HEK293 (cell line): Measurements from ENCODE around the gene CAMK1.

Experiments used
- CTCF ChIA-PET: fragments of 350-600 bp; formaldehyde crosslinking; extraction: SDS; loops from one replicate; lab custom pipeline; 2021; ENCODE audit warnings: antibody characterized with exemption; lab: Yijun Ruan, JAX
- POLR2A ChIA-PET: fragments of 300-600 bp; formaldehyde crosslinking; extraction: SDS; loops from one replicate; lab custom pipeline; 2020; ENCODE audit warnings: antibody characterized with exemption, inconsistent platforms; lab: Yijun Ruan, JAX
- H3K27ac ChIP-seq: fragments of 200-500 bp; sonication (Bioruptor generic); 2 replicates; pipeline ENCODE4 v1.5.1; 2014; ENCODE audit warnings: low read depth, low read length, control low read depth, inconsistent platforms; ENCODE audit errors: extremely low read depth
- H3K36me3 ChIP-seq, 2 experiments: fragments of 200-500 bp in 1 of 2; sonication (Bioruptor generic) in 1 of 2; 1 replicate in 1 of 2; 2 replicates in 1 of 2; pipeline ENCODE4 v1.5.1; 2014 to 2017; ENCODE audit warnings: inconsistent platforms in 2 of 2, low read length in 2 of 2; ENCODE audit not compliant: control insufficient read depth in 2 of 2, insufficient read depth in 1 of 2
- H3K4me1 ChIP-seq: fragments of 200-500 bp; sonication (Bioruptor generic); 2 replicates; pipeline ENCODE4 v1.5.1; 2014; ENCODE audit warnings: mild to moderate bottlenecking, low read length, inconsistent platforms; ENCODE audit not compliant: control insufficient read depth, insufficient read depth
- H3K4me3 ChIP-seq: 2 replicates; pipeline ENCODE4 v1.5.1; 2011; ENCODE audit warnings: low read depth, mild to moderate bottlenecking, control low read depth, low read length, moderate library complexity
- H3K9me3 ChIP-seq: fragments of 200-500 bp; sonication (Bioruptor generic); 2 replicates; pipeline ENCODE4 v1.5.1; 2014; ENCODE audit warnings: low read depth, low read length, inconsistent platforms; ENCODE audit not compliant: control insufficient read depth, insufficient read depth
- GLI2 ChIP-seq: fragments of 450-650 bp; formaldehyde crosslinking; IDR thresholded peaks from 2 replicates; pipeline ENCODE4; 2017; ENCODE audit warnings: missing biosample characterization, missing genetic modification characterization, low read depth, borderline replicate concordance
- GLIS1 ChIP-seq: fragments of 450-650 bp; formaldehyde crosslinking; IDR thresholded peaks from 2 replicates; pipeline ENCODE4 v1.5.1; 2016; ENCODE audit warnings: missing biosample characterization, missing genetic modification characterization
- HOXA7 ChIP-seq: sonication (generic); formaldehyde crosslinking; IDR thresholded peaks from 2 replicates; pipeline ENCODE4 v1.8.1; 2022; ENCODE audit warnings: missing genetic modification reagents, borderline replicate concordance
- KLF8 ChIP-seq: fragments of 450-650 bp; formaldehyde crosslinking; IDR thresholded peaks from 2 replicates; pipeline ENCODE4 v1.5.1; 2016; ENCODE audit warnings: missing biosample characterization, missing genetic modification characterization
- SP2 ChIP-seq: fragments of 450-650 bp; formaldehyde crosslinking; IDR thresholded peaks from 2 replicates; pipeline ENCODE4 v1.5.1; 2016; ENCODE audit warnings: missing biosample characterization, missing genetic modification characterization
- YY2 ChIP-seq: fragments of 450-650 bp; formaldehyde crosslinking; IDR thresholded peaks from 2 replicates; pipeline ENCODE4 v1.5.1; 2016; ENCODE audit warnings: missing biosample characterization, missing genetic modification characterization
- ZBTB20 ChIP-seq: fragments of 450-650 bp; formaldehyde crosslinking; IDR thresholded peaks from 2 replicates; pipeline ENCODE4 v1.5.1; 2016; ENCODE audit warnings: missing biosample characterization, missing genetic modification characterization
- ZFP69B ChIP-seq: fragments of 450-650 bp; formaldehyde crosslinking; IDR thresholded peaks from 2 replicates; pipeline ENCODE4 v1.5.1; 2016; ENCODE audit warnings: missing biosample characterization, missing genetic modification characterization
- ZIC2 ChIP-seq: fragments of 450-650 bp; formaldehyde crosslinking; IDR thresholded peaks from 2 replicates; pipeline ENCODE4 v1.5.1; 2016; ENCODE audit warnings: missing biosample characterization, missing genetic modification characterization
- ZNF211 ChIP-seq: fragments of 450-650 bp; formaldehyde crosslinking; IDR thresholded peaks from 2 replicates; pipeline ENCODE4 v1.5.1; 2016; ENCODE audit warnings: low read depth, missing biosample characterization, missing genetic modification characterization
- ZNF302 ChIP-seq: fragments of 450-650 bp; formaldehyde crosslinking; IDR thresholded peaks from 2 replicates; pipeline ENCODE4 v1.5.1; 2016; ENCODE audit warnings: missing biosample characterization, missing genetic modification characterization, low read depth
- ZNF433 ChIP-seq: fragments of 450-650 bp; formaldehyde crosslinking; IDR thresholded peaks from 2 replicates; pipeline ENCODE4 v1.5.1; 2016; ENCODE audit warnings: missing biosample characterization, missing genetic modification characterization, low read depth
- ZNF561 ChIP-seq: fragments of 450-650 bp; IDR thresholded peaks from 2 replicates; pipeline ENCODE4 v1.5.1; 2018; ENCODE audit warnings: missing biosample characterization, missing genetic modification characterization, borderline replicate concordance
- ZNF596 ChIP-seq: fragments of 450-650 bp; IDR thresholded peaks from 2 replicates; pipeline ENCODE4 v1.5.0; 2018; ENCODE audit warnings: missing biosample characterization, mild to moderate bottlenecking, missing genetic modification characterization, moderate library complexity
- ZNF624 ChIP-seq: fragments of 450-650 bp; formaldehyde crosslinking; IDR thresholded peaks from 2 replicates; pipeline ENCODE4 v1.5.1; 2017; ENCODE audit warnings: missing biosample characterization, missing genetic modification characterization
- ZNF707 ChIP-seq: fragments of 450-650 bp; formaldehyde crosslinking; IDR thresholded peaks from 2 replicates; pipeline ENCODE4 v1.5.1; 2016; ENCODE audit warnings: missing biosample characterization, missing genetic modification characterization
- ZNF791 ChIP-seq: fragments of 450-650 bp; formaldehyde crosslinking; IDR thresholded peaks from 2 replicates; pipeline ENCODE4 v1.5.1; 2016; ENCODE audit warnings: missing biosample characterization, missing genetic modification characterization
- ZNF830 ChIP-seq: fragments of 450-650 bp; IDR thresholded peaks from 2 replicates; pipeline ENCODE4 v1.5.0; 2018; ENCODE audit warnings: missing biosample characterization, missing genetic modification characterization, low read depth, mild to moderate bottlenecking, moderate library complexity
- TF ChIP-seq, protein P1 (sequence below): fragments of 450-650 bp; formaldehyde crosslinking; IDR thresholded peaks from 2 replicates; pipeline ENCODE4 v1.5.1; 2016; ENCODE audit warnings: missing biosample characterization, missing genetic modification characterization
- TF ChIP-seq, protein P2 (sequence below): fragments of 450-650 bp; formaldehyde crosslinking; IDR thresholded peaks from 2 replicates; pipeline ENCODE4 v1.5.1; 2016; ENCODE audit warnings: missing biosample characterization, missing genetic modification characterization
- TF ChIP-seq, protein P3 (sequence below): fragments of 450-650 bp; formaldehyde crosslinking; IDR thresholded peaks from 2 replicates; pipeline ENCODE4 v1.5.1; 2016; ENCODE audit warnings: missing biosample characterization, missing genetic modification characterization
- TF ChIP-seq, protein P4 (sequence below): fragments of 450-650 bp; formaldehyde crosslinking; conservative IDR thresholded peaks from 2 replicates; pipeline ENCODE4 v1.5.1; 2016; ENCODE audit warnings: low read depth, missing biosample characterization, missing genetic modification characterization
- TF ChIP-seq, protein P5 (sequence below): fragments of 450-650 bp; formaldehyde crosslinking; IDR thresholded peaks from 2 replicates; pipeline ENCODE4 v1.5.1; 2016; ENCODE audit warnings: missing biosample characterization, missing genetic modification characterization, borderline replicate concordance

CAMK1 gene

DNA sequence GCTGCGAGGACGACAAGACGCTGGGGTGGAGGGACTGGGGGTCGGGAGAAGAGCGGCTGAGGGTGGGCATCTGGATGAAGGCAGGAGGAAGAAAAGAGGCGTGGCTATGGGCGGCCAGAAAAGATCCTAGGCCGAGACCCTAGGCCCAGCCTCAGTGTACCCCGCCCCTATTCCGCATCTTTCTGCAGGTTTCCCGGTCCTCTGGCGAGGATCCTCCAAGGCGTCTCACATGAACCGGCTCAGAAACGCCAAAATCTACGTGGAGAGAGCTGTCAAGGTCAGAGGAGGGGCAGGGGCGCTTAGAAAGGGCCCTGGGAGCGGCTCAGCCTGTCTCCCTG, 40.7 kb upstream of the CAMK1 start (continued):
- TF ChIP-seq ZNF707 (tag by site-specific recombination) (no peak), ZNF596 (tag by site-specific recombination) (no peak), GLI2 (no peak), ZNF302 (no peak), SP2 (no peak), HOXA7 (CRISPR knock-in tag) (no peak), ZNF433 (tag by site-specific recombination) (no peak), ZNF830 (tag by site-specific recombination) (no peak), ZNF561 (tag by site-specific recombination) (no peak), YY2 (no peak), ZNF624 (tag by site-specific recombination) (no peak), ZFP69B (no peak), ZNF211 (tag by site-specific recombination) (no peak), KLF8 (tag by site-specific recombination) (no peak)
- TF ChIP-seq, protein P1, sequence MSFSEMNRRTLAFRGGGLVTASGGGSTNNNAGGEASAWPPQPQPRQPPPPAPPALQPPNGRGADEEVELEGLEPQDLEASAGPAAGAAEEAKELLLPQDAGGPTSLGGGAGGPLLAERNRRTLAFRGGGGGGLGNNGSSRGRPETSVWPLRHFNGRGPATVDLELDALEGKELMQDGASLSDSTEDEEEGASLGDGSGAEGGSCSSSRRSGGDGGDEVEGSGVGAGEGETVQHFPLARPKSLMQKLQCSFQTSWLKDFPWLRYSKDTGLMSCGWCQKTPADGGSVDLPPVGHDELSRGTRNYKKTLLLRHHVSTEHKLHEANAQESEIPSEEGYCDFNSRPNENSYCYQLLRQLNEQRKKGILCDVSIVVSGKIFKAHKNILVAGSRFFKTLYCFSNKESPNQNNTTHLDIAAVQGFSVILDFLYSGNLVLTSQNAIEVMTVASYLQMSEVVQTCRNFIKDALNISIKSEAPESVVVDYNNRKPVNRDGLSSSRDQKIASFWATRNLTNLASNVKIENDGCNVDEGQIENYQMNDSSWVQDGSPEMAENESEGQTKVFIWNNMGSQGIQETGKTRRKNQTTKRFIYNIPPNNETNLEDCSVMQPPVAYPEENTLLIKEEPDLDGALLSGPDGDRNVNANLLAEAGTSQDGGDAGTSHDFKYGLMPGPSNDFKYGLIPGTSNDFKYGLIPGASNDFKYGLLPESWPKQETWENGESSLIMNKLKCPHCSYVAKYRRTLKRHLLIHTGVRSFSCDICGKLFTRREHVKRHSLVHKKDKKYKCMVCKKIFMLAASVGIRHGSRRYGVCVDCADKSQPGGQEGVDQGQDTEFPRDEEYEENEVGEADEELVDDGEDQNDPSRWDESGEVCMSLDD (tag by site-specific recombination): no peak

DNA sequence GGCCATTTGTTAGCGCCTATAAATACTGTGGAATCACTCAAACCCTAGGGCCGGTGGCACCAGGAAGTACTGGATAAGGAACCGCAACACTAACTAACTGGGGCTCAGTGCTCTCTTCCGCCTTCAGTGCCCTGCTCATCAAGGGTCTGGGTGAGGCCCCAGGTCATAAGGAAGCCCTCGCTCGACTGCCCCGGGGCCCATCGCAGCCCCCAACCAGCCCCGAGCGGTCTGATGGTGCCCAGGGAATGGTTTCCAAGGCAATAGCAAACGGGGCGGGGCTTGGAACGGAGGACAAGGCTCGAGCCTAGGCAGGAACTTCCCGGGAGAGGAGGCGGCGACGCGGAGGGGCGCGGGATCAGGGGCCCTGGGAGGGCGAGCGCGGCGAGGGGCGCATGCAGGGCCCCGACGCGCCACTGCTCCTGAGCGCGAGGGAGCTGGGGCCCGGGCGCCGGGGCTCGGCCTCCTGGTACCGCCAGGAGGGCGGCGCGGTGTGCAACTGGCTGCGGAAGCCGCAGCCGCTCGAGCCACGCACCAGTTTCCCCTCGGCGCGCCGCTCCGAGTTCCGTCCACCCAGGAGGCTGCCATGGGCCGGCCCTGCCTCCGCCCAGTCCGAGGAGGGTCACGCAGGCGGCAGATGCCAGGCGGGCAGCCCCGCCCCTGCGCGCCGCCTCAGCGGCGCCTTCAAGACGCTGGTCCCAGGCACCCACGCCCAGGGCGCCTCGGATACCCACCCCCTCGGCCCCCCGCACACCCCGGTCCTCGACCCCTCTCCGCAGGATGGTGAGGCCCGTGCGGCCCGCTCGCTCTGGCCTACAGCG, 40.1 kb upstream of the CAMK1 start, which contains the start of gene TTLL3:
Gene TTLL3, plus strand, starts transcription at position 648 of the 818 bp plus-strand sequence. CDS start 400 bp downstream, outside the sequence.
- Histone ChIP-seq H3K4me1 (peaks cover 6% of the 10 kb centered on the region; the same call in 1 of the 2 replicates), H3K4me3 (peak within 1 kb of the TSS; percentile 34), H3K27ac (peak within 1 kb of the TSS; percentile 76), H3K36me3 (peaks cover 3 to 71% of the 10 kb centered on the region in 2 experiments), H3K9me3 (no peaks in the 10 kb centered on the region)
- CTCF ChIA-PET: interaction anchor here (0.6 to 1.1 kb wide), 2 partner anchors 144 to 306 kb away, joined by 4 read pairs; no protein-coding TSS in a partner anchor
- POLR2A ChIA-PET: interaction anchor here (0.6 to 3.6 kb wide), 2 partner anchors 17 to 78 kb away, joined by 3 to 18 read pairs; partner anchors contain the start of genes ARPC4, BRPF1 and TADA3
- TF ChIP-seq, protein P2, sequence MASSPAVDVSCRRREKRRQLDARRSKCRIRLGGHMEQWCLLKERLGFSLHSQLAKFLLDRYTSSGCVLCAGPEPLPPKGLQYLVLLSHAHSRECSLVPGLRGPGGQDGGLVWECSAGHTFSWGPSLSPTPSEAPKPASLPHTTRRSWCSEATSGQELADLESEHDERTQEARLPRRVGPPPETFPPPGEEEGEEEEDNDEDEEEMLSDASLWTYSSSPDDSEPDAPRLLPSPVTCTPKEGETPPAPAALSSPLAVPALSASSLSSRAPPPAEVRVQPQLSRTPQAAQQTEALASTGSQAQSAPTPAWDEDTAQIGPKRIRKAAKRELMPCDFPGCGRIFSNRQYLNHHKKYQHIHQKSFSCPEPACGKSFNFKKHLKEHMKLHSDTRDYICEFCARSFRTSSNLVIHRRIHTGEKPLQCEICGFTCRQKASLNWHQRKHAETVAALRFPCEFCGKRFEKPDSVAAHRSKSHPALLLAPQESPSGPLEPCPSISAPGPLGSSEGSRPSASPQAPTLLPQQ (tag by site-specific recombination): 0 out of 2 replicates have a peak, but pooled peaks have one; percentile 13
- TF ChIP-seq SP2 (0 out of 2 replicates have a peak, but pooled peaks have one; percentile 14), ZFP69B (no peak), ZBTB20 (tag by site-specific recombination) (peak; percentile 86), GLIS1 (peak; percentile 61), ZIC2 (tag by site-specific recombination) (no peak), ZNF791 (tag by site-specific recombination) (no peak)
- TF ChIP-seq, protein P3, sequence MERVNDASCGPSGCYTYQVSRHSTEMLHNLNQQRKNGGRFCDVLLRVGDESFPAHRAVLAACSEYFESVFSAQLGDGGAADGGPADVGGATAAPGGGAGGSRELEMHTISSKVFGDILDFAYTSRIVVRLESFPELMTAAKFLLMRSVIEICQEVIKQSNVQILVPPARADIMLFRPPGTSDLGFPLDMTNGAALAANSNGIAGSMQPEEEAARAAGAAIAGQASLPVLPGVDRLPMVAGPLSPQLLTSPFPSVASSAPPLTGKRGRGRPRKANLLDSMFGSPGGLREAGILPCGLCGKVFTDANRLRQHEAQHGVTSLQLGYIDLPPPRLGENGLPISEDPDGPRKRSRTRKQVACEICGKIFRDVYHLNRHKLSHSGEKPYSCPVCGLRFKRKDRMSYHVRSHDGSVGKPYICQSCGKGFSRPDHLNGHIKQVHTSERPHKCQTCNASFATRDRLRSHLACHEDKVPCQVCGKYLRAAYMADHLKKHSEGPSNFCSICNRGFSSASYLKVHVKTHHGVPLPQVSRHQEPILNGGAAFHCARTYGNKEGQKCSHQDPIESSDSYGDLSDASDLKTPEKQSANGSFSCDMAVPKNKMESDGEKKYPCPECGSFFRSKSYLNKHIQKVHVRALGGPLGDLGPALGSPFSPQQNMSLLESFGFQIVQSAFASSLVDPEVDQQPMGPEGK (tag by site-specific recombination): 0 out of 2 replicates have a peak, but pooled peaks have one; percentile 3
- TF ChIP-seq, protein P4, sequence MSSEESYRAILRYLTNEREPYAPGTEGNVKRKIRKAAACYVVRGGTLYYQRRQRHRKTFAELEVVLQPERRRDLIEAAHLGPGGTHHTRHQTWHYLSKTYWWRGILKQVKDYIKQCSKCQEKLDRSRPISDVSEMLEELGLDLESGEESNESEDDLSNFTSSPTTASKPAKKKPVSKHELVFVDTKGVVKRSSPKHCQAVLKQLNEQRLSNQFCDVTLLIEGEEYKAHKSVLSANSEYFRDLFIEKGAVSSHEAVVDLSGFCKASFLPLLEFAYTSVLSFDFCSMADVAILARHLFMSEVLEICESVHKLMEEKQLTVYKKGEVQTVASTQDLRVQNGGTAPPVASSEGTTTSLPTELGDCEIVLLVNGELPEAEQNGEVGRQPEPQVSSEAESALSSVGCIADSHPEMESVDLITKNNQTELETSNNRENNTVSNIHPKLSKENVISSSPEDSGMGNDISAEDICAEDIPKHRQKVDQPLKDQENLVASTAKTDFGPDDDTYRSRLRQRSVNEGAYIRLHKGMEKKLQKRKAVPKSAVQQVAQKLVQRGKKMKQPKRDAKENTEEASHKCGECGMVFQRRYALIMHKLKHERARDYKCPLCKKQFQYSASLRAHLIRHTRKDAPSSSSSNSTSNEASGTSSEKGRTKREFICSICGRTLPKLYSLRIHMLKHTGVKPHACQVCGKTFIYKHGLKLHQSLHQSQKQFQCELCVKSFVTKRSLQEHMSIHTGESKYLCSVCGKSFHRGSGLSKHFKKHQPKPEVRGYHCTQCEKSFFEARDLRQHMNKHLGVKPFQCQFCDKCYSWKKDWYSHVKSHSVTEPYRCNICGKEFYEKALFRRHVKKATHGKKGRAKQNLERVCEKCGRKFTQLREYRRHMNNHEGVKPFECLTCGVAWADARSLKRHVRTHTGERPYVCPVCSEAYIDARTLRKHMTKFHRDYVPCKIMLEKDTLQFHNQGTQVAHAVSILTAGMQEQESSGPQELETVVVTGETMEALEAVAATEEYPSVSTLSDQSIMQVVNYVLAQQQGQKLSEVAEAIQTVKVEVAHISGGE: peak; percentile 78
- TF ChIP-seq, protein P5, sequence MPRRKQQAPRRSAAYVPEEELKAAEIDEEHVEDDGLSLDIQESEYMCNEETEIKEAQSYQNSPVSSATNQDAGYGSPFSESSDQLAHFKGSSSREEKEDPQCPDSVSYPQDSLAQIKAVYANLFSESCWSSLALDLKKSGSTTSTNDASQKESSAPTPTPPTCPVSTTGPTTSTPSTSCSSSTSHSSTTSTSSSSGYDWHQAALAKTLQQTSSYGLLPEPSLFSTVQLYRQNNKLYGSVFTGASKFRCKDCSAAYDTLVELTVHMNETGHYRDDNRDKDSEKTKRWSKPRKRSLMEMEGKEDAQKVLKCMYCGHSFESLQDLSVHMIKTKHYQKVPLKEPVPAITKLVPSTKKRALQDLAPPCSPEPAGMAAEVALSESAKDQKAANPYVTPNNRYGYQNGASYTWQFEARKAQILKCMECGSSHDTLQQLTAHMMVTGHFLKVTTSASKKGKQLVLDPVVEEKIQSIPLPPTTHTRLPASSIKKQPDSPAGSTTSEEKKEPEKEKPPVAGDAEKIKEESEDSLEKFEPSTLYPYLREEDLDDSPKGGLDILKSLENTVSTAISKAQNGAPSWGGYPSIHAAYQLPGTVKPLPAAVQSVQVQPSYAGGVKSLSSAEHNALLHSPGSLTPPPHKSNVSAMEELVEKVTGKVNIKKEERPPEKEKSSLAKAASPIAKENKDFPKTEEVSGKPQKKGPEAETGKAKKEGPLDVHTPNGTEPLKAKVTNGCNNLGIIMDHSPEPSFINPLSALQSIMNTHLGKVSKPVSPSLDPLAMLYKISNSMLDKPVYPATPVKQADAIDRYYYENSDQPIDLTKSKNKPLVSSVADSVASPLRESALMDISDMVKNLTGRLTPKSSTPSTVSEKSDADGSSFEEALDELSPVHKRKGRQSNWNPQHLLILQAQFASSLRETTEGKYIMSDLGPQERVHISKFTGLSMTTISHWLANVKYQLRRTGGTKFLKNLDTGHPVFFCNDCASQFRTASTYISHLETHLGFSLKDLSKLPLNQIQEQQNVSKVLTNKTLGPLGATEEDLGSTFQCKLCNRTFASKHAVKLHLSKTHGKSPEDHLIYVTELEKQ (tag by site-specific recombination): no peak
